Aorta (tissue), 5 donors: ENCODE measurements around the gene CSF1. TPM values are rescaled to one million over a fixed set of nuclear protein-coding genes. Genes with fewer than 3 reads are reported as not detected.
A peak's percentile ranks its signal among the peaks of the same experiment; 100 is the strongest.
"Not testable (repeated sequence)": the region's sequence is repeated elsewhere in the genome, so short reads cannot be mapped to it uniquely, and the experiment has no call there.

Source experiments
- ATAC-seq: fragments of 200-7000 bp; cut with Tn5 transposase; one replicate; pipeline ENCODE4 v1.9.1; 2022; ENCODE audit warnings: moderate library complexity; ENCODE audit not compliant: low FRiP score
- DNase-seq, 2 donors: peaks; one replicate each; pipeline ENCODE4 v3.0.0-alpha.2; 2020
- H3K27ac ChIP-seq, 2 donors: one replicate each; pipeline ENCODE4 v1.5.1; 2013; ENCODE audit warnings: low read length in 2 of 2, mild to moderate bottlenecking in 2 of 2, moderate library complexity in 2 of 2, control low read depth in 1 of 2, inconsistent platforms in 1 of 2, low read depth in 1 of 2
- H3K27me3 ChIP-seq, 2 donors: one replicate each; pipeline ENCODE4 v1.6.1; 2013; ENCODE audit warnings: control low read depth in 1 of 2, low read length in 1 of 2, mild to moderate bottlenecking in 1 of 2, moderate library complexity in 1 of 2; ENCODE audit not compliant: insufficient read depth in 2 of 2, control insufficient read depth in 1 of 2
- H3K36me3 ChIP-seq, 2 donors: one replicate each; pipeline ENCODE4 v1.6.1; 2013; ENCODE audit warnings: control low read depth in 1 of 2, low read length in 1 of 2, mild to moderate bottlenecking in 1 of 2; ENCODE audit not compliant: insufficient read depth in 2 of 2, control insufficient read depth in 1 of 2
- H3K4me1 ChIP-seq, 2 donors: one replicate each; pipeline ENCODE4 v1.6.1; 2013; ENCODE audit warnings: low read length in 2 of 2, control low read depth in 1 of 2, mild to moderate bottlenecking in 1 of 2, moderate library complexity in 1 of 2; ENCODE audit not compliant: insufficient read depth in 2 of 2, control insufficient read depth in 1 of 2
- H3K4me3 ChIP-seq, 2 donors: one replicate each; pipeline ENCODE4 v1.5.1; 2013; ENCODE audit warnings: low read length in 2 of 2, control low read depth in 1 of 2, mild to moderate bottlenecking in 1 of 2
- H3K9me3 ChIP-seq: one replicate; pipeline ENCODE4 v1.6.1; 2013; ENCODE audit warnings: mild to moderate bottlenecking, low read length; ENCODE audit not compliant: control insufficient read depth
- WGBS, 2 donors: extraction: QIAGEN DNeasy Blood & Tissue Kit; methylation state at CpG; one replicate each; pipeline ENCODE4 v1.1.7; 2013; 5-methylcytosine and 5-hydroxymethylcytosine counted together
- intact Hi-C, 2 donors: fragments of 100-400 bp; cut with DNase I; formaldehyde crosslinking; loops; one replicate each; pipeline versions ENCODE4 v1.14.2 to v1.15.0; 2022
- polyA plus RNA-seq, 2 donors: library from polyadenylated mRNA; stranded (reverse); fragments of 200-250 nt; gene quantifications; one replicate each; pipeline ENCODE4 v1.2.3, GENCODE V29; 2013
- total RNA-seq, 2 donors: library from RNA; stranded (reverse); fragmentation: NEBNext Ultra II Directional; extraction: Animal tissue kit (Norgen Biotek cat#: 25700); gene quantifications; one replicate each; pipeline ENCODE4 v1.2.1, GENCODE V29; 2021
- donor health status: healthy with polysubstance abuse.
- donor health status: Bipolar disorder and iron deficiency.
- donor health status: DM: no; HTN: no; CAD: no.
- donor health status: DM: no; HTN: no; CAD: no.
- donor health status: DM: yes; HTN: yes; CAD: no.

Gene CSF1
- total and polyA plus RNA-seq, 4 donors, result 5.0 to 69.1 (median 49.1) TPM

DNA sequence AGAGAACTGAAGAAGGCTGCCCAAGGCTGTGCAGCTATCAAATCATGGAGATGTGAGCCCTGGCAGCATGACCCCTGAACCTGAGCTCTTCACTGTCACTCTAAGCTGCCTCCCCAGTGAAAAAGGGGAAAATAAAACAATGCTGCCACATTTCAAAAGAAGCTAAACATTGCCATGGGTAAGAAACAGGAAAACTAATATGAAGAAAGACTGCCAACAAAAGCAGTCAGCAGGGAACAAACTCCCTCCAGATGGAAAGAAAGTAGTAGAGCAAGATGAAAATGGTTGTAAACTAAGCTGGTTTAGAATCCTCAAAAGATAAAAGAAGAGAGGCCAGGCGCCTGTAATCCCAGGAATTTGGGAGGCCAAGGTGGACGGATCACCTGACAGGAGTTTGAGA, 36.2 kb upstream of the CSF1 start:
- no peak for ATAC-seq
- intact Hi-C loops, result no loop called here

GRCh38 chr1:109875874-109876273, 34.8 kb upstream of the CSF1 start:
- Histone ChIP-seq H3K36me3 (no peaks in the 10 kb centered on the region), H3K4me1 (peaks cover 0 to 4% of the 10 kb centered on the region in 2 donors), H3K9me3 (no peaks in the 10 kb centered on the region), H3K27me3 (no peaks in the 10 kb centered on the region), H3K27ac (no peak overlapping the region), H3K4me3 (no peak overlapping the region)
- intact Hi-C loops, result loop anchor here (5.0 kb wide), 4 partner anchors 36 to 94 kb away; partner anchors contain the start of gene CSF1 (in 1 of the 2)
- no peak for ATAC-seq
- 94 to 95% methylated on average over 6 of the region's 6 CpGs for WGBS, 2 donors
- DNase-seq, result no peak

More for the DNA sequence above, 36.2 kb upstream of the CSF1 start:
- Histone ChIP-seq H3K36me3 (no peaks in the 10 kb centered on the region), H3K9me3 (no peaks in the 10 kb centered on the region), H3K27ac (peak overlapping the region in 1 of 2 donors; percentile 30), H3K27me3 (no peaks in the 10 kb centered on the region), H3K4me1 (peaks cover 0 to 4% of the 10 kb centered on the region in 2 donors), H3K4me3 (no peak overlapping the region)
- WGBS, 2 donors, result 21 to 33% methylated on average over 2 of the region's 2 CpGs
- no peak for DNase-seq

- no peaks in the 10 kb centered on the region for H3K27me3 ChIP-seq
- H3K27ac ChIP-seq, result peak overlapping the region; percentile 53 to 95
- no peak overlapping the region for H3K4me3 ChIP-seq
- H3K36me3 ChIP-seq, result no peaks in the 10 kb centered on the region
- WGBS, 2 donors, result 54 to 55% methylated on average over 4 of the region's 4 CpGs
- H3K9me3 ChIP-seq, result no peaks in the 10 kb centered on the region
- ATAC-seq (peak; percentile 10), DNase-seq (no peak)
- intact Hi-C loops, result loop anchor here (5.0 kb wide), 4 partner anchors 36 to 94 kb away; partner anchors contain the start of gene CSF1 (in 1 of the 2)
- peaks cover 0 to 4% of the 10 kb centered on the region in 2 donors for H3K4me1 ChIP-seq
Measured at GRCh38 chr1:109876617-109877316, 33.9 kb upstream of the CSF1 start.

DNA sequence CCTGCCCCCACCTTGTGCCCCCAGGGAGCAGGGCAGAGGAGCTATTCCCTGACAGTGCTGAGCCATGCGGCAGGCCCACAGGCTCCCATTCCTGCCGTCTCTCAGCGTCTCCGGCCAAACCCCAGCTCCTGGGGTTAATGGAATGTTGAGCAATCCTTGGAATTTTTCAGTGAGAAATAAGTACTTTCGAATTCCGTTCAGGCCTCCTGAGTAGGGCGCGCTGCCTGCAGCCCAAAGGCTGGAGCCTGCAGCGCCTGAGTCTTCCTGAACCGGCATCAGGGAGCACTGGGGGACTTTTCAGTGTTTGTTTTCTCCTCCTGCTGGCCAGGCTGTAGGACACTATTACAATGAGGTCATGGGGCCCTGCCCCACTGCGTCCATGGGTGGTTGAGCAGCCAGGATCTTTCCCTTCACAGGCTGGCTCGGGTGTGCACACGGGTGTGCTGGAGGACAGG, 33.3 kb upstream of the CSF1 start:
- H3K4me1 ChIP-seq, result peaks cover 0 to 4% of the 10 kb centered on the region in 2 donors
- H3K9me3 ChIP-seq, result no peaks in the 10 kb centered on the region
- H3K4me3 ChIP-seq, result no peak overlapping the region
- peak overlapping the region; percentile 53 to 95 for H3K27ac ChIP-seq
- 2 to 5% methylated on average over 13 of the region's 13 CpGs for WGBS, 2 donors
- DNase-seq (peak; percentile 86 to 87), ATAC-seq (peak; percentile 91)
- H3K36me3 ChIP-seq, result no peaks in the 10 kb centered on the region
- H3K27me3 ChIP-seq, result no peaks in the 10 kb centered on the region
- intact Hi-C loops, result loop anchor here (5.0 kb wide), 4 partner anchors 35 to 95 kb away; partner anchors contain the start of gene CSF1 (in 1 of the 2)

- Histone ChIP-seq H3K27me3 (no peaks in the 10 kb centered on the region), H3K27ac (peak overlapping the region in 1 of 2 donors; percentile 84), H3K36me3 (no peaks in the 10 kb centered on the region), H3K4me3 (no peak overlapping the region), H3K9me3 (no peaks in the 10 kb centered on the region), H3K4me1 (peaks cover 0 to 4% of the 10 kb centered on the region in 2 donors)
- intact Hi-C loops, result loop anchor here (5.0 kb wide), 4 partner anchors 35 to 95 kb away; partner anchors contain the start of gene CSF1 (in 1 of the 2)
- DNase-seq (no peak), ATAC-seq (no peak)
- WGBS, 2 donors, result 47 to 68% methylated on average over 3 of the region's 3 CpGs
Measured at GRCh38 chr1:109877776-109878175, 32.9 kb upstream of the CSF1 start.

GRCh38 chr1:109878531-109879104, 32.0 kb upstream of the CSF1 start:
- intact Hi-C loops, result loop anchor here (5.0 kb wide), 4 partner anchors 34 to 96 kb away; partner anchors contain the start of gene CSF1 (in 1 of the 2)
- Histone ChIP-seq H3K4me1 (peaks cover 0 to 4% of the 10 kb centered on the region in 2 donors), H3K27me3 (no peaks in the 10 kb centered on the region), H3K4me3 (no peak overlapping the region), H3K36me3 (no peaks in the 10 kb centered on the region), H3K9me3 (no peaks in the 10 kb centered on the region), H3K27ac (peak overlapping the region in 1 of 2 donors; percentile 4)
- 91 to 92% methylated on average over 8 of the region's 8 CpGs for WGBS, 2 donors
- ATAC-seq (no peak), DNase-seq (no peak)

DNA sequence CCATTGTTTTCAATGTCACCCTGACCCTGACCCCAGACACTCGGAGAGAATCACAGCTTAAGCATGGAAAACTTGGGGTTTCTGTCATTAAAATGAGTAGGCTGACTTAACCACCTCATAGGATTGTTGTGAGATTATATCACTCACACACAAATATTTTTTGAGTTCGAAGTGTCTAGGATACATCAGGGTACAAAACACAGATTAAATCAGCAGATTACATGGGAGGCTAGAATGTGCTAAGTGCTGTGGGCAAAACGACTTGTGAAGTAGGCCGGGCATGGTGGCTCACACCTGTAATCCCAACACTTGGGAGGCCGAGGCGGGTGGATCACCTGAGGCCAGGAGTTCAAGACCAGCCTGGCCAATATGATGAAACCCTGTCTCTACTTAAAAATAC, 31.3 kb upstream of the CSF1 start:
- H3K27me3 ChIP-seq, ATAC-seq, DNase-seq, H3K36me3 ChIP-seq, H3K4me3 ChIP-seq, H3K9me3 ChIP-seq, H3K27ac ChIP-seq, H3K4me1 ChIP-seq: not testable (repeated sequence)
- WGBS, 2 donors, result 65 to 68% methylated on average over 6 of the region's 6 CpGs
- intact Hi-C loops, result loop anchor here (5.0 kb wide), 4 partner anchors 33 to 97 kb away; partner anchors contain the start of gene CSF1 (in 1 of the 2)

- no peak overlapping the region for H3K4me3 ChIP-seq
- H3K27ac ChIP-seq, result no peak overlapping the region
- H3K27me3 ChIP-seq, result no peaks in the 10 kb centered on the region
- ATAC-seq (no peak), DNase-seq (no peak)
- H3K9me3 ChIP-seq, result no peaks in the 10 kb centered on the region
- 96 to 97% methylated on average over 10 of the region's 10 CpGs for WGBS, 2 donors
- H3K4me1 ChIP-seq, result peaks cover 0 to 4% of the 10 kb centered on the region in 2 donors
- no peaks in the 10 kb centered on the region for H3K36me3 ChIP-seq
- intact Hi-C loops, result loop anchor here (5.0 kb wide), 4 partner anchors 32 to 98 kb away; partner anchors contain the start of gene CSF1 (in 1 of the 2)
Measured at GRCh38 chr1:109879881-109880525, 30.6 kb upstream of the CSF1 start.
